HG02852 (cell line): Measurements from ENCODE around the gene CERS6.
"Not testable (repeated sequence)": the region's sequence is repeated elsewhere in the genome, so short reads cannot be mapped to it uniquely, and the experiment has no call there.

Experiments used
- ATAC-seq: cut with Tn5 transposase; IDR thresholded peaks from one replicate; pipeline ENCODE4 v1.9.1; 2021; ENCODE audit warnings: mild to moderate bottlenecking, moderate library complexity; ENCODE audit not compliant: unreplicated experiment

CERS6 gene

GRCh38 chr2:168753765-168754329 is 297.8 kb downstream of the CERS6 start:
- no peak for ATAC-seq

DNA sequence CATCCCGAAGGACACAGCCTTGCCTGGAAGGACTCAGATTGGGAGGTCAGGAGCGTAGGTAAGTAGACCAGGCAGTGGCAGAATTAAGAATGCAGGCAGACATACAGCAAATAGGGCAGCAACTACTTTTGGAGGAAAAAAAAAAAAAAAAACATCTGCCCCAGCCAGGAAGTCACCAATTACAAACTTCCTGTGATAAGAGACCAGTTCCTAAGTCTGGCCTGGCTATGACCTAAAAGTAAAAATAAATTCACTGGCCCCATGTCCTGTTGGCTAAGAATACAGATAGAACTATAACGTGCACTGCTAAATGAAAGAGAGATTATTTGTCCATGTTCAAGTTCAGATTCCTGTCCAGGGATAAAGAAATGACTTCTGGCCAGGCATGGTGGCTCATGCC is 301.2 kb downstream of the CERS6 start:
- ATAC-seq: no peak

GRCh38 chr2:168758970-168759820 is 303.1 kb downstream of the CERS6 start:
- ATAC-seq: peak; percentile 72

DNA sequence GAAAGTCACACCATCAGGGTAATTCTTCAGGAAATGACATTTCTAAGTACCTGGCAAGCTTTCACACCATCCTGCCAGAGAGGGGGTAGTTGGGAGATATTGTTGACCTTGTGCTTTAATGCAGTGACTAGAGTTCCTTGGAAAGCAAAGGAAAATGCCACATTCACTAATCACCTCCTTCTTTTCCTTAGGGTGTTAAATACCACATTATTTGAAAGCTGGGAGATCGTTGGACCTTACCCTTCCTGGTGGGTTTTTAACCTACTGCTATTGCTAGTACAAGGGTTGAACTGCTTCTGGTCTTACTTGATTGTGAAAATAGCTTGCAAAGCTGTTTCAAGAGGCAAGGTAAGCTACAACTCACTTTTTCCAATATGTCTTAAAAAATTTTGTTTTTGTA is 309.3 kb downstream of the CERS6 start:
- ATAC-seq: no peak

DNA sequence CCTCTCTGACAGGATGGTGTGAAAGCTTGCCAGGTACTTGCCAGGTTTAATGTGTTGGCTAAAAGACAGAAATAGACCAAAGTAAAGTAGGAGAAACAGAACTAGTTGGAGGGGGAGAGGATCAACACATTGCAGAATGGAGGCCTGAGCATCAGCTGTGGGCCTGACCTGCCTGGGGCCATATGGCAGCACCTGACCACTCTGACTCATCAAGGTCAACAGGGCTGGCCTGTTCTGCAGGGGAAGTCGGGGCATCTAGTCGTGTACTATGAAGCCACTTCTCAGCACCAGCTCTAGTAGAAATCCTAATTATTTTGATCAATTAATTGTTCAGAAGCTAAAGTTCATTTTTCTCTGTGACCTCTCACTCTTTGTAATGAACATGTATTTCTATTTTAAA is 310.5 kb downstream of the CERS6 start:
- ATAC-seq: no peak

GRCh38 chr2:168767258-168767657 is 311.2 kb downstream of the CERS6 start:
- ATAC-seq: no peak

DNA sequence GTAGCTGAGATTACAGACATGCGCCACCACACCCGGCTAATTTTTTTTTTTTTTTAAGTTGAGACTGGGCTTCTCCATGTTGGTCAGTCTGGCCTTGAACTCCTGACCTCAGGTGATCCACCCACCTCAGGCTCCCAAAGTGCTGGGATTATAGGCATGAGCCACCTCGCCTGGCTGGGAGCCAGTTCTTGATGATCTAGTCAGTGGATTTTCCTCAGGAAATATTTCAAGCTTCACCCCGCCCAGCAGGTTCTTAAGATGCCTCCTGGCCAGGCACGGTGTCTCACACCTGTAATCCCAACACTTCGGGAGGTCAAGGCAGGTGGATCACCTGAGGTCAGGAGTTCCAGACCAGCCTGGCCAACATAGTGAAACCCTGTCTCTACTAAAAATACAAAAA is 312.3 kb downstream of the CERS6 start:
- not testable (repeated sequence) for ATAC-seq

GRCh38 chr2:168770796-168771195 is 314.7 kb downstream of the CERS6 start:
- ATAC-seq: no peak

DNA sequence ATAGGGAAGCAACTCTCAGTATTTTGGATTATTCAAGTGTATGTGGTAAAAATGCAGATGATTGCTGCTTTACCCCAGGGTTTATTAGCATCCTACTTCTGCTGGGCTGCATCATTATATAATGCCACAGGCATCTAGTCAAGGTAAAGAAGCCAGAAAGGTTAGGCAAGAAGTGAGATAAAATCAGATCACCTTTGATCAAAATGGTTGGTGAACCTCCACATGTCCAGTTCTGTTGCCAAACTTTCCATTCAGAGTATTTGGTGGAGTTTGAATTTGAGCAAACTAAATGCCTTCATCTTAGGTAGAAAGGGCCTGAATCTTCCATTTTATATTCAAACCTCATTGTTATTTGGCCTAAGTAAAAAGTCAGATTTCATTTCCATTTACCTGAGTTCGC is 316.6 kb downstream of the CERS6 start:
- ATAC-seq: no peak

DNA sequence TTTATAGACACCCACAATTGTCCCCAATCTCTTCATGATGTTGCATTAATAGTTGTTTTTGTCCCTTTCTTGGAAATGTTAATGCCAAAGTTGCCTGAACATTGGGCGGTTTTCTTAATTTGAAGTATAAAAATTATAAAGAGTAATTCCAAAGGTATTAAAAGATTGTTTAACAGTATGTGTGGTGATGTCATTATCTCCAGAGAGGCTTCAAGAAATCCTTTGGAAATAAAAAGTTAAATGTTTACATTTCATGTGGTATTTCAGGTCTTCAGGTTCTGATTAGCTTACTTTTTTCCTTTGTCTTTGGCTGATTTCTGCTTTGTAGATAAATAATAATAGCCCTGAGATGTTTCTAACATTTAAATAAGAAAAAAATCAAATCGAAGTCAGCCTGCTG is 317.1 kb downstream of the CERS6 start:
- ATAC-seq: no peak

- no peak for ATAC-seq
Measured at GRCh38 chr2:168773719-168774521, 317.8 kb downstream of the CERS6 start.

- no peak for ATAC-seq
Measured at GRCh38 chr2:168775837-168776236, 319.8 kb downstream of the CERS6 start.

DNA sequence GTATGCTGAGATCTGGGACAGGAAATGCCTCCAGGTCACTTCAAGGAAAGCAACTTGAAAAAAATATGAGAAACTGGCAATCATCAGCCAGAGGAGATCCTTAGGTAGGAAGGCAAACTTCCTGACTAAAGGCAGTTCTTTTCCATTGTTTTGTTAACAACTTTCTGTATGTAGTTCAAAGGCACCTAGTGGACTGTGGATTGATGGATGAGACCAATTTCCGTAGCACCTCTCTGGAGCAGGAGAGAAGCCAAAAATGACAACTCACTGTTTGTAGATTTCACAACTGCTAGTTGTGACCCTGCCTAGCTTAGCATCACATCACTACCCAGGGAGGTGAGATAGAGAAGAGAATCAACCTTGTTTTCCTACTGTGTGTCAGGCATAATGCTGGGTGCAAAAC is 324.6 kb downstream of the CERS6 start:
- no peak for ATAC-seq

DNA sequence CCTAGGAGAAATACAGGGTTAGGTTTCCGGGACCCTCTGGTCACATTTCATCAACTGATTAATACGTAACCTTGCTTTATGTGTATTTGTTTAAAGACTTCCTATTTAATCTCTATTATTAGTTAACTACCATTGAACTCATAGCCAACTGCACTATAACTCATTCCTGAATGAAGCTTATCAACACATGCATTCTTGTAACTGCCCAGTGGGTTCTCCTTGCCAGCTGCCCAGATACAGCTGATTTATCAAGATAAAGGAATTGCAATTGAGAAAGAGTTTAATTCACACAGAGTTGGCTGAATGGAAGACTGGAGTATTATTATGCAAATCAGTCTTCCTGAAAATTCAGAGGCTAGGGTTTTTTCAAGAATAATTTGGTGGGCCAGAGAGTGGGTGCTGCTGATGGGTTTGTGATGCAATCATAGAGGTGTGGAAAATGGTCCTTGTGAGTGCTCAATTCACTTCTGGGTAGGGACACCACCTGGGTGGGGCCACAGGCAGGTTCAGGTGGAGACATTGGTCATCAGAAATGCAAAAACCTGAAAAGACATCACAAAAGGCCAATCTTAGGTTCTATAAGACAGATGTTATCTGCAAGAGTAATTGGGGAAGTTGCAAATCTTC is 325.2 kb downstream of the CERS6 start:
- ATAC-seq: no peak

DNA sequence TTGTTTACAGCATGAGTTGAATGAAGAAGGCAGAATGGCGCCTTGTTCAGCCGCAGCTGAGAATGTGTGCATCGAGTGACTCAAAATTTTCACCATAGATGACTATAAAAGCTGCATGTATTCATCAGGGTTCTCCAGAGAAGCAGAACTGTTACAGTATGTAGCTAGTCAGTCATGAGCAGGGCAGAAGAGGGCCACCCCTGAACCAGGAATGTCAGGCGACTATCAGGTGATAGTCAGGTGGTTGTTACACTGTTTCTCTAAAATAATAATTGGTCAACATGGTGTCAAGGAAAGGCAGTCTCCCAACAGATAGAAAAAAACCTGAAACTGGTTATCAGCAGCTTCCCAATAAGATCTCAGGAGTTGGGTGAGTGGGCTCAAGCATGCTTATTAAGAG is 326.2 kb downstream of the CERS6 start:
- no peak for ATAC-seq

DNA sequence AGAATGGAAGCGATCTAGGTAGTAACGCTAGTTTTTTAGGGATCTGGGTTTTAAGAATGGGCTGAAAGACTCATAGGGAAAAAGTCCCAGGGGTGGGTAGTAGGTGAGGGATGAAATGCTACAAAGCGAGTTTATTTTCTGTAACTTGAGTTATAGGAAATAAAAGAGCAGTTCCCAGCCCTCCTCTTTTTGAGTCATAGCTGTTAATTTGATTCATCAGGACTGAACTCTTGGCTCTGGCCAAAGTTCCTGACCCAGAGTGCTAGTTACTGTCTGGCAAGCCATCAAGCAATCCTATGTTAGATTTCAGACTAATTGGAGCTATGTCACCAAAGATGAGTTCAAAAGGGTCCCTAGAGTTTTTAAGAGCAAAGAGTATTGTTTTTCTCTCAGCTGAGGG is 328.9 kb downstream of the CERS6 start:
- no peak for ATAC-seq

- ATAC-seq: no peak
Measured at GRCh38 chr2:168787098-168787781, 331.2 kb downstream of the CERS6 start.

DNA sequence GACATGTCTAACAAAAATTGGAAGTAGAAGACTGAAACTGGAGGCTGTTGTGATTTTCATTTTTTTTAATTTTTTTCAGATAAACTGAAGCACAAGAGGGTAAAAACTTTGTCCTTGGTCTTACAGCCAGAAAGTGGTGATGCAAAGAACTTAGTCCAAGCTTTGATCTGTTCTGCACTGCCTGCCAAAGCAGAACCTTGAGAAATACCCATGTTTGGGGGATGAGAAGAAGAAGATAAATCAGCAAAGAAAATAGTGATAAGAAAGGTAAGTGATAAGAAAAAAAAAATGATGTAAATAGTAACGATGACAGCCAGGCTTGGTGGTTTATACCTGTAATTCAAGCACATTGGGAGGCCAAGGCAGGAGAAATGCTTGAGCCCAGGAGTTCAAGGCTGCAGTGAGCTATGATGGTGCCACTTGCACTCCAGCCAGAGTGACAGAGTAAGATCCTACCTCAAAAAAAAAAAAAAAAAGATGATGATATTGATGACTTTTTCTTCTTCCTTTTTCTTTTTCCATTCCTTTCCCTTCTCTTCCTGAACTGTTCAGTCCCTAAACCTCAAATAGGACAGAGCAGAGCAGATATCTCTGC is 331.8 kb downstream of the CERS6 start:
- ATAC-seq: no peak

GRCh38 chr2:168789776-168790175 is 333.7 kb downstream of the CERS6 start:
- ATAC-seq: no peak

- ATAC-seq: no peak
Measured at GRCh38 chr2:168790226-168790902, 334.3 kb downstream of the CERS6 start.
